ENCODE data around the gene BHLHE23.

DNA sequence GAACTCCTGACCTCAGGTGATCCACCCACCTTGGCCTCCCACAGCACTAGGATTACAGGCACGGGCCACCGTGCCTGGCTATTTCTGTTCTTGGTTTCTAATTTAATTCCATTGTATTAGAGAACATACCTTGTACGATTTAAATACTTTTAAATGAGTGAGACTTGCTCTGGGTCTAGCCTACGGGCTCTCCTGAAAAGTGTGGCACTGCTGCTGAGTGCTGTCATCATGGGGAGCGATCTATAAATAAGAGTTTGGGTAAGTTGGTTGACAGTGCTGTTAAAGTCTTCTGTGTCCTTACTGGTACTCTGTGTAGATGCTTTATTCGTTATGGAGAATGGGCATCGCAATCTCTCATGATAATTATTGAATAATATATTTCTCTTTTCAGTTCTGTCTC, 35.0 kb upstream of the BHLHE23 start:
- TF ChIP-seq, protein P1, sequence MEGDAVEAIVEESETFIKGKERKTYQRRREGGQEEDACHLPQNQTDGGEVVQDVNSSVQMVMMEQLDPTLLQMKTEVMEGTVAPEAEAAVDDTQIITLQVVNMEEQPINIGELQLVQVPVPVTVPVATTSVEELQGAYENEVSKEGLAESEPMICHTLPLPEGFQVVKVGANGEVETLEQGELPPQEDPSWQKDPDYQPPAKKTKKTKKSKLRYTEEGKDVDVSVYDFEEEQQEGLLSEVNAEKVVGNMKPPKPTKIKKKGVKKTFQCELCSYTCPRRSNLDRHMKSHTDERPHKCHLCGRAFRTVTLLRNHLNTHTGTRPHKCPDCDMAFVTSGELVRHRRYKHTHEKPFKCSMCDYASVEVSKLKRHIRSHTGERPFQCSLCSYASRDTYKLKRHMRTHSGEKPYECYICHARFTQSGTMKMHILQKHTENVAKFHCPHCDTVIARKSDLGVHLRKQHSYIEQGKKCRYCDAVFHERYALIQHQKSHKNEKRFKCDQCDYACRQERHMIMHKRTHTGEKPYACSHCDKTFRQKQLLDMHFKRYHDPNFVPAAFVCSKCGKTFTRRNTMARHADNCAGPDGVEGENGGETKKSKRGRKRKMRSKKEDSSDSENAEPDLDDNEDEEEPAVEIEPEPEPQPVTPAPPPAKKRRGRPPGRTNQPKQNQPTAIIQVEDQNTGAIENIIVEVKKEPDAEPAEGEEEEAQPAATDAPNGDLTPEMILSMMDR (IDR thresholded peaks at IDR 0.05) = no peak
- TF ChIP-seq POLR2A (IDR thresholded peaks at IDR 0.05) = no peak

All from prostate gland (tissue), 2 donors.